Measurements from ENCODE around the gene FOLR2.
A peak's percentile ranks its signal among the peaks of the same experiment; 100 is the strongest.
"Not testable (repeated sequence)": the region's sequence is repeated elsewhere in the genome, so short reads cannot be mapped to it uniquely, and the experiment has no call there.

Gene FOLR2

GRCh38 chr11:72250661-72251464 lies 34.3 kb downstream of the FOLR2 start:
- Histone ChIP-seq H3K36me3 (no peaks in the 10 kb centered on the region), H3K27me3 (peaks cover 15 to 23% (median 20%) of the 10 kb centered on the region in 11 experiments), H3K4me2 (no peak overlapping the region), H4K20me1 (no peaks in the 10 kb centered on the region; a peak in 2 of 22 replicates), H3K4me3 (no peak overlapping the region), H3K27ac (no peak overlapping the region), H3K9ac (no peak overlapping the region), H3K9me3 (replicated peaks in 1 of 11) (peaks cover 0 to 7% (median 0%) of the 10 kb centered on the region in 11 experiments; a peak in 1 of 22 replicates), H3K4me1 (peaks cover 0 to 6% (median 0%) of the 10 kb centered on the region in 10 experiments; a peak in 2 of 20 replicates)
- TF ChIP-seq Cebpa-rat (IDR thresholded peaks at IDR 0.05) = no peak

GRCh38 chr11:72251614-72252013 lies 35.0 kb downstream of the FOLR2 start:
- Histone ChIP-seq H3K4me3 (no peak overlapping the region), H3K9ac (no peak overlapping the region), H3K36me3 (no peaks in the 10 kb centered on the region), H3K4me2 (no peak overlapping the region), H3K4me1 (peaks cover 0 to 7% (median 0%) of the 10 kb centered on the region in 10 experiments; a peak in 2 of 20 replicates), H3K9me3 (replicated peaks in 1 of 11) (peaks cover 0 to 7% (median 0%) of the 10 kb centered on the region in 11 experiments; a peak in 1 of 22 replicates), H4K20me1 (no peaks in the 10 kb centered on the region; a peak in 1 of 22 replicates), H3K27me3 (peaks cover 8 to 16% (median 12%) of the 10 kb centered on the region in 11 experiments), H3K27ac (no peak overlapping the region)
- no peak for TF ChIP-seq Cebpa-rat (IDR thresholded peaks at IDR 0.05)

GRCh38 chr11:72253392-72253791 lies 36.8 kb downstream of the FOLR2 start:
- peaks cover 0 to 7% (median 0%) of the 10 kb centered on the region in 11 experiments; a peak in 1 of 22 replicates for H3K9me3 ChIP-seq (replicated peaks in 1 of 11)
- H3K4me1 ChIP-seq = peaks cover 0 to 7% (median 0%) of the 10 kb centered on the region in 10 experiments; a peak in 2 of 20 replicates
- no peak for TF ChIP-seq Cebpa-rat (IDR thresholded peaks at IDR 0.05)
- H4K20me1 ChIP-seq = no peaks in the 10 kb centered on the region; a peak in 1 of 22 replicates
- H3K9ac ChIP-seq = no peak overlapping the region
- H3K36me3 ChIP-seq = no peaks in the 10 kb centered on the region
- H3K4me2 ChIP-seq = no peak overlapping the region
- no peaks in the 10 kb centered on the region for H3K27me3 ChIP-seq
- H3K4me3 ChIP-seq = no peak overlapping the region
- no peak overlapping the region for H3K27ac ChIP-seq

DNA sequence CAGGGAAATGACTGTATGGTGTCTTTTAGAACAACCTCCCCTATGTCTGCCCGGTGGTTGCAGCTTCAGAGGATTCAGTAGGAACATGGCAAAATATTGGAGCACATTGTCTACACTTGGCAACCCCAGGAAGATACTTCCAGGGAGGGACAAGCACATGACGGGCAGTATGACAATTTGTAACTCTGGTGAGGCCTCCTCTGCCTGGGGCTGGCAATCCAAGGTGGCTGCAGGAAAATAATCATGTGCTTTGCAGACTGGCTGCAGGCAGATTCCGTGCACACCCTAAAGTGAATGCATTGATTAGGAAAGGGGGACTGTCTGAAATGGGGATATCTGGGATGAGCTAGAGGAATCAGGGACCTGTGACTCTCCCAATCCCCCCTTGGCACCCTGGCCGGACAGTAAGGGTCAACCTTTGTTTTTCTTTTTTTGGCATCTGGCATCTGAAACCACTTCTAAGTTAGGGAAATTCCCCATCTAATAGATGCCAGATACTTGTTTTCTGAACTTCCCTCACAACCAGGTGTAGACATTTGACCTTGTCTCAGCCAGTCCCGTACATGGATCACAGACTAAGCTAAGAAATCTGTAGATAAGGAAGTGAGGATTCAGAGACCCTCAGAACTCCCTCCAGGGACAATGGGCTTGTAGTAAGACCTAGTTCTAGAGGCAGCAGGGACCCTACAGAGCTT lies 37.9 kb downstream of the FOLR2 start:
- no peak overlapping the region for H3K27ac ChIP-seq
- no peaks in the 10 kb centered on the region for H3K27me3 ChIP-seq
- H3K9me3 ChIP-seq (replicated peaks in 1 of 11) = peaks cover 0 to 7% (median 0%) of the 10 kb centered on the region in 11 experiments; a peak in 1 of 22 replicates
- H3K9ac ChIP-seq = no peak overlapping the region
- peaks cover 0 to 7% (median 0%) of the 10 kb centered on the region in 10 experiments; a peak in 2 of 20 replicates for H3K4me1 ChIP-seq
- TF ChIP-seq Cebpa-rat (IDR thresholded peaks at IDR 0.05) = no peak
- no peaks in the 10 kb centered on the region; a peak in 1 of 22 replicates for H4K20me1 ChIP-seq
- H3K4me3 ChIP-seq = no peak overlapping the region
- H3K4me2 ChIP-seq = 0 out of 22 replicates have a peak overlapping the region, but pooled peaks of 1 of the 11 experiments have one; percentile 4
- H3K36me3 ChIP-seq = no peaks in the 10 kb centered on the region

DNA sequence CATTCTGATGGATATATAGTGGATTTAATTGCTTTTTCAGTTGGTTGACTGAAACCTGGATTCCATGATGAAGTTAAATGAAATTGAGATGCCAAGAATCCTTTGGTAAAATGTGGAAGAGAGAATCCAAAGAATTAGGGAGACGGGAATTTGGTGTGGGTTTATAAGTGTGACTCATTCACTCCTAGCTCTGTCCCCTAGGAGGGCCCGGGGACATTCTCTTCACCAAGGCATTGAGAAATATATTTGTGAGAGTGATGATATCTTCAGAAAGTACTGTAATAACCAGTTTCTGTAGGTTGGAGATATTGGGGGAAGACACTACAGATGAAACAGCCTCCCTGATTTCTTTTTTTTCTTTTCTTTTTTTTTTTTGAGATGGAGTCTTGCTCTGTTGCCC lies 41.0 kb downstream of the FOLR2 start:
- Histone ChIP-seq H3K9ac (no peak overlapping the region), H3K36me3 (no peaks in the 10 kb centered on the region), H4K20me1 (no peaks in the 10 kb centered on the region), H3K27ac (no peak overlapping the region), H3K4me3 (no peak overlapping the region), H3K9me3 (replicated peaks in 1 of 11) (peaks cover 0 to 7% (median 0%) of the 10 kb centered on the region in 11 experiments; a peak in 1 of 22 replicates), H3K4me2 (no peak overlapping the region), H3K27me3 (no peaks in the 10 kb centered on the region), H3K4me1 (peaks cover 0 to 9% (median 0%) of the 10 kb centered on the region in 10 experiments; a peak in 3 of 20 replicates)
- no peak for TF ChIP-seq Cebpa-rat (IDR thresholded peaks at IDR 0.05)

- peaks cover 0 to 12% (median 0%) of the 10 kb centered on the region in 11 experiments; a peak in 7 of 22 replicates for H3K9me3 ChIP-seq (replicated peaks in 1 of 11)
- no peak overlapping the region for H3K4me2 ChIP-seq
- no peaks in the 10 kb centered on the region for H3K36me3 ChIP-seq
- no peaks in the 10 kb centered on the region for H3K27me3 ChIP-seq
- no peak overlapping the region for H3K4me3 ChIP-seq
- no peak overlapping the region for H3K27ac ChIP-seq
- no peak overlapping the region for H3K9ac ChIP-seq
- no peaks in the 10 kb centered on the region for H4K20me1 ChIP-seq
- TF ChIP-seq Cebpa-rat (IDR thresholded peaks at IDR 0.05) = no peak
- peaks cover 0 to 22% (median 6%) of the 10 kb centered on the region in 10 experiments; a peak in 9 of 20 replicates for H3K4me1 ChIP-seq
Observed at GRCh38 chr11:72259490-72259889, 42.9 kb downstream of the FOLR2 start.

- H3K9ac ChIP-seq = no peak overlapping the region
- H3K9me3 ChIP-seq (replicated peaks in 1 of 11) = peaks cover 0 to 17% (median 0%) of the 10 kb centered on the region in 11 experiments; a peak in 6 of 22 replicates
- no peaks in the 10 kb centered on the region for H3K27me3 ChIP-seq
- H3K27ac ChIP-seq = no peak overlapping the region
- peaks cover 3 to 20% (median 8%) of the 10 kb centered on the region in 10 experiments for H3K4me1 ChIP-seq
- H3K4me2 ChIP-seq = no peak overlapping the region
- no peak for TF ChIP-seq Cebpa-rat (IDR thresholded peaks at IDR 0.05)
- no peak overlapping the region for H3K4me3 ChIP-seq
- no peaks in the 10 kb centered on the region for H3K36me3 ChIP-seq
- H4K20me1 ChIP-seq = no peaks in the 10 kb centered on the region
Observed at GRCh38 chr11:72260574-72260973, 44.0 kb downstream of the FOLR2 start.

GRCh38 chr11:72263361-72263760 lies 46.8 kb downstream of the FOLR2 start:
- H3K4me1 ChIP-seq = peaks cover 17 to 39% (median 25%) of the 10 kb centered on the region in 10 experiments
- no peaks in the 10 kb centered on the region for H4K20me1 ChIP-seq
- no peaks in the 10 kb centered on the region for H3K27me3 ChIP-seq
- peak overlapping the region in 5 of 11 experiments; percentile 20 to 46 (median 39); a peak in 8 of 22 replicates for H3K4me2 ChIP-seq
- H3K9me3 ChIP-seq (replicated peaks in 1 of 11) = peaks cover 0 to 17% (median 0%) of the 10 kb centered on the region in 11 experiments; a peak in 6 of 22 replicates
- no peaks in the 10 kb centered on the region for H3K36me3 ChIP-seq
- H3K27ac ChIP-seq = peak overlapping the region in 2 of 11 experiments; percentile 6 to 54; a peak in 3 of 22 replicates
- no peak overlapping the region for H3K4me3 ChIP-seq
- no peak for TF ChIP-seq Cebpa-rat (IDR thresholded peaks at IDR 0.05)
- H3K9ac ChIP-seq = no peak overlapping the region

DNA sequence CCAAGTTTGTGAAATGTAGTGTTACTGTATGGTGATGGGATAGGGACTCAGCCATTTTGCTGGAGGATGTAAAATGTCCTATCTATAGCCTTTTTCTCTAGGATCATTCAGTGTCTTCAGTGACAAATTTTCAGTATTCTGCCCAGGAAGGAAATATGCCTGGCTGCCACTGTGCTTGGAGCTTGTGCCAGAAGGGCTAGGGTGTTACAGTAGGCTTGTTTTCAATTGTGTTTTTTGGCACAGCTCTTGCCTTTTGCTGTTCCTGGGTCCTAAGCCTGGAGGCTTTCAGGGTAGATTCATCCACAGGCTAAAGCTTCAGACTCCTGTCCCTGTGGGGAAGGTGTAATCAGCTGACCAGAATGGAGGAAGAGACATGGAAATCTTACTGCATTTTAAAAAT lies 49.4 kb downstream of the FOLR2 start:
- no peaks in the 10 kb centered on the region for H4K20me1 ChIP-seq
- no peak for TF ChIP-seq Cebpa-rat (IDR thresholded peaks at IDR 0.05)
- H3K27me3 ChIP-seq = no peaks in the 10 kb centered on the region
- no peak overlapping the region for H3K4me3 ChIP-seq
- peak overlapping the region in 5 of 11 experiments; percentile 5 to 22 (median 7); a peak in 4 of 22 replicates for H3K27ac ChIP-seq
- H3K4me2 ChIP-seq = peak overlapping the region in 10 of 11 experiments; percentile 16 to 86 (median 68); a peak in 21 of 22 replicates
- no peaks in the 10 kb centered on the region for H3K36me3 ChIP-seq
- peaks cover 17 to 39% (median 25%) of the 10 kb centered on the region in 10 experiments for H3K4me1 ChIP-seq
- H3K9me3 ChIP-seq (replicated peaks in 1 of 11) = peaks cover 0 to 17% (median 0%) of the 10 kb centered on the region in 11 experiments; a peak in 6 of 22 replicates
- no peak overlapping the region for H3K9ac ChIP-seq

DNA sequence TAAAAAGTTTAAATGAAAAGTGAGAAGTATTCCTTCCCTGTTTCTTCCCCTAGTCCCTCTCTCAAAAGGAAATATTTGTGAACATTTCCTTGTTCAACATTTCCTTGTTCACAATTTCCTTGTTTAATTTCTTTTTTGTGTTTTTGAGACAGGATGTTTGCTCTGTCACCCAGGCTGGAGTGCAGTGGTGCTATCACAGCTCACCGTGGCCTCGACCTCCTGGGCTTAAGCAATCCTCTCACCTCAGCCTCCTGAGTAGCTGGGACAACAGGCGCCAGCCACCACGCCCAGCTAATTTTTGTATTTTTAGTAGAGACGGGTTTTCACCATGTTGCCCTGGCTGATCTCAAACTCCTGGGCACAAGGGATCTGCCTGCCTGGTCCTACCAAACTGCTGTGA lies 50.4 kb downstream of the FOLR2 start:
- H3K27me3 ChIP-seq, H3K36me3 ChIP-seq, H3K9ac ChIP-seq, H3K27ac ChIP-seq, H4K20me1 ChIP-seq, H3K4me3 ChIP-seq: not testable (repeated sequence)
- H3K4me1 ChIP-seq = peaks cover 17 to 39% (median 25%) of the 10 kb centered on the region in 10 experiments
- H3K4me2 ChIP-seq = peak overlapping the region in 8 of 11 experiments; percentile 10 to 75 (median 51); a peak in 8 of 22 replicates
- peaks cover 0 to 17% (median 0%) of the 10 kb centered on the region in 11 experiments; a peak in 6 of 22 replicates for H3K9me3 ChIP-seq (replicated peaks in 1 of 11)
